ENCODE measurements around the gene UBQLN4. TPM values are rescaled to one million over a fixed set of nuclear protein-coding genes. Genes with fewer than 3 reads are reported as not detected.
A peak's percentile ranks its signal among the peaks of the same experiment; 100 is the strongest.

Gene UBQLN4
- total and polyA plus RNA-seq, 9 of the 15 experiments (the other 6 are each of a cell fraction or from before 2014, with no cell fraction given), result 13.5 to 65.5 (median 37.0) TPM

DNA sequence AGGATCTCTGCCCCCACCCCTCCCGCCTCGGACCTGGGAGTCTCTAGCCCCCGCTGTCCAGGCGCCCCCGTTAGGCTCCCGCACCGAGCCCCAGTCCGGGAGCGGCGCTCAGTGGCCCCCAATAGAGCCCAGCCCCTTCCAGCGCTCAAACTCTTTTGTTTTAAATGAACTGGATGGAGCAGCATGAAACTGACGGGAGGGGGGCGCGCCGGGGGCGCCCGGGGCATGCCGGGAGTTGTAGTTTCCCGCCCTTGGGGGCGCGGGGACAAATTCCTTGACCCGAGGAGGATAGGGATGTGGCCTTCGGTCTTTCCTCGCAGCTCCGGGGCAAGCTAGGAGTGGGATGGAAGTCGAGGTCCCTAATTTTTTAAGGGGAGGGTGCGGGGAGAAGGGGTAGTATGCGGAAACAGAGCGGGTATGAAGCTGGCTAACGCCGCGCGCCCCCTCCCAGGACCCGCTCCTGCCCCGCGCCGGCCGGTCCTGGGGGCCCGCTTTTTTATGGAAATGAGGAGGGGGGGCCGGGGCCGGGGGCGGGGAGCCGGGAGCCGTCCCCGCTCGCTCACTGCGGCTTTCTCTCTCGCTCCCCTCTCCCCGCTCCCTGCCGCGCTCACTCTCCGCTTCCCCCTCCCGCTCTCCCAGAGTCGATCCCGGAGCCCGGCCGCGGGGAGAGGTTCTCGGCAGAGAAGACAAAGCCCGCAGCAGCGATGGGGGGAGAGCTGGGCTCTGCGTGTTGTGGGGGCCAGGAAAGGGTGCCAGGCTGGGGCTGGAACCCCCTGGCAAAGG lies 28.9 kb upstream of the UBQLN4 start, which contains the start of gene MEX3A (continued):
- TF ChIP-seq ZMIZ1 (IDR thresholded peaks at IDR 0.05; ENCODE audit: low read depth in 2 of 2, low read length in 2 of 2), result no peak
- TF ChIP-seq ZNF316 (IDR thresholded peaks at IDR 0.05), result no peak
- no peak for TF ChIP-seq FOXA3 (CRISPR knock-in tag; conservative IDR thresholded peaks at IDR 0.05 in 1 of 2, IDR thresholded peaks at IDR 0.05 in 1 of 2)
- TF ChIP-seq ZBTB49 (CRISPR knock-in tag; IDR thresholded peaks at IDR 0.05; ENCODE audit: borderline replicate concordance), result no peak
- no peak for TF ChIP-seq ZNF778 (CRISPR knock-in tag; IDR thresholded peaks at IDR 0.05)
- no peak for TF ChIP-seq MTA2 (IDR thresholded peaks at IDR 0.05; ENCODE audit: low read depth)
- TF ChIP-seq RFX7 (CRISPR knock-in tag; IDR thresholded peaks at IDR 0.05), result no peak
- TF ChIP-seq XRCC5 (IDR thresholded peaks at IDR 0.05; ENCODE audit: low read depth, low read length), result no peak
- TF ChIP-seq CTBP1 (IDR thresholded peaks at IDR 0.05; ENCODE audit: borderline replicate concordance), result peak; percentile 18; the same call in 1 of the 2 replicates
- TF ChIP-seq FOXJ2 (tag; IDR thresholded peaks at IDR 0.05), result no peak
- TF ChIP-seq KDM4B (IDR thresholded peaks at IDR 0.05; ENCODE audit: borderline replicate concordance in 2 of 2, low read depth in 1 of 2), result peak in 1 of 2 experiments; percentile 88; a peak in 1 of 4 replicates
- TF ChIP-seq ZNF639 (CRISPR knock-in tag; conservative IDR thresholded peaks at IDR 0.05 in 1 of 2, IDR thresholded peaks at IDR 0.05 in 1 of 2), result no peak; a peak in 1 of 4 replicates
- no peak for TF ChIP-seq ASH1L (IDR thresholded peaks at IDR 0.05; ENCODE audit: borderline replicate concordance, low read depth, partially characterized antibody)
- no peak for TF ChIP-seq TRIM24 (IDR thresholded peaks at IDR 0.05)
- TF ChIP-seq, protein P1, sequence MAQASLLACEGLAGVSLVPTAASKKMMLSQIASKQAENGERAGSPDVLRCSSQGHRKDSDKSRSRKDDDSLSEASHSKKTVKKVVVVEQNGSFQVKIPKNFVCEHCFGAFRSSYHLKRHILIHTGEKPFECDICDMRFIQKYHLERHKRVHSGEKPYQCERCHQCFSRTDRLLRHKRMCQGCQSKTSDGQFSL (CRISPR knock-in tag; IDR thresholded peaks at IDR 0.05), result no peak
- TF ChIP-seq, protein P1 (tag; IDR thresholded peaks at IDR 0.05), result peak in 1 of 2 experiments; percentile 30; a peak in 1 of 4 replicates
- TF ChIP-seq, protein P2, sequence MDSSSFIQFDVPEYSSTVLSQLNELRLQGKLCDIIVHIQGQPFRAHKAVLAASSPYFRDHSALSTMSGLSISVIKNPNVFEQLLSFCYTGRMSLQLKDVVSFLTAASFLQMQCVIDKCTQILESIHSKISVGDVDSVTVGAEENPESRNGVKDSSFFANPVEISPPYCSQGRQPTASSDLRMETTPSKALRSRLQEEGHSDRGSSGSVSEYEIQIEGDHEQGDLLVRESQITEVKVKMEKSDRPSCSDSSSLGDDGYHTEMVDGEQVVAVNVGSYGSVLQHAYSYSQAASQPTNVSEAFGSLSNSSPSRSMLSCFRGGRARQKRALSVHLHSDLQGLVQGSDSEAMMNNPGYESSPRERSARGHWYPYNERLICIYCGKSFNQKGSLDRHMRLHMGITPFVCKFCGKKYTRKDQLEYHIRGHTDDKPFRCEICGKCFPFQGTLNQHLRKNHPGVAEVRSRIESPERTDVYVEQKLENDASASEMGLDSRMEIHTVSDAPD (CRISPR knock-in tag; IDR thresholded peaks at IDR 0.05), result no peak
